ENCODE measurements around the gene STARD6. TPM values are rescaled to one million over a fixed set of nuclear protein-coding genes. Genes with fewer than 3 reads are reported as not detected.

Gene STARD6
- total RNA-seq, 1 donor from 2014 or later, result 0.82 TPM

GRCh38 chr18:54277899-54278298, 79.8 kb downstream of the STARD6 start:
- DNase-seq (ENCODE audit: low spot score in 2 of 2) (no peak), FAIRE-seq (no peak)

Small RNA genes lying within 50 kb of the gene (small RNA-seq; reads per million reads assigned to genes)
- gene SNRPGP2, result not detected

Other genes with a start within 250 kb of the STARD6 start
- 18.3 TPM for gene MBD2, start 133.2 kb downstream of the STARD6 start, total RNA-seq
- gene POLI, start 88.3 kb downstream of the STARD6 start, total RNA-seq, result 99.9 TPM
- gene C18orf54, start within 50 bp of the STARD6 start, total RNA-seq, result 8.2 TPM
- not detected for gene DYNAP, start 233.4 kb upstream of the STARD6 start, total RNA-seq

Measured in frontal cortex (tissue), 4 donors.